GM21367 (cell line): ENCODE results near the gene RREB1.
"Not testable (repeated sequence)": the region's sequence is repeated elsewhere in the genome, so short reads cannot be mapped to it uniquely, and the experiment has no call there.

Source experiments
- ATAC-seq: cut with Tn5 transposase; IDR thresholded peaks from one replicate; pipeline ENCODE4 v1.9.1; 2021; ENCODE audit not compliant: unreplicated experiment

The RREB1 gene

GRCh38 chr6:7257521-7258230, 149.9 kb downstream of the RREB1 start:
- no peak for ATAC-seq

- ATAC-seq, result no peak
Observed at GRCh38 chr6:7258231-7258763, 150.5 kb downstream of the RREB1 start.

GRCh38 chr6:7260291-7261031, 152.7 kb downstream of the RREB1 start:
- ATAC-seq, result no peak

GRCh38 chr6:7261032-7261841, 153.5 kb downstream of the RREB1 start:
- no peak for ATAC-seq

- no peak for ATAC-seq
Observed at GRCh38 chr6:7261852-7262461, 154.2 kb downstream of the RREB1 start.

- no peak for ATAC-seq
Observed at GRCh38 chr6:7262746-7263518, 155.2 kb downstream of the RREB1 start.

GRCh38 chr6:7263519-7263805, 155.7 kb downstream of the RREB1 start:
- not testable (repeated sequence) for ATAC-seq

GRCh38 chr6:7264041-7264440, 156.3 kb downstream of the RREB1 start:
- no peak for ATAC-seq

- ATAC-seq, result no peak
Observed at GRCh38 chr6:7264686-7265384, 157.1 kb downstream of the RREB1 start.

- ATAC-seq, result not testable (repeated sequence)
Observed at GRCh38 chr6:7265385-7265726, 157.6 kb downstream of the RREB1 start.

- ATAC-seq, result no peak
Observed at GRCh38 chr6:7267071-7267465, 159.3 kb downstream of the RREB1 start.

- ATAC-seq, result no peak
Observed at GRCh38 chr6:7267466-7268091, 159.8 kb downstream of the RREB1 start.

GRCh38 chr6:7268362-7268761, 160.6 kb downstream of the RREB1 start:
- no peak for ATAC-seq

- ATAC-seq, result no peak
Observed at GRCh38 chr6:7268816-7269555, 161.2 kb downstream of the RREB1 start.

- ATAC-seq, result no peak
Observed at GRCh38 chr6:7269816-7270215, 162.1 kb downstream of the RREB1 start.

GRCh38 chr6:7270320-7271204, 162.8 kb downstream of the RREB1 start:
- no peak for ATAC-seq

GRCh38 chr6:7271205-7271534, 163.4 kb downstream of the RREB1 start:
- no peak for ATAC-seq

- ATAC-seq, result no peak
Observed at GRCh38 chr6:7273709-7274108, 165.9 kb downstream of the RREB1 start.
